Middle frontal gyrus (tissue), 1 donor: ENCODE measurements around the gene IQGAP3.

ENCODE experiments used
- DNase-seq: peaks from one replicate; pipeline ENCODE4 v3.0.0-alpha.2; 2015; ENCODE audit warnings: low spot score; ENCODE audit errors: extremely low spot score

IQGAP3 gene

GRCh38 chr1:156544592-156545102 is 27.7 kb downstream of the IQGAP3 start:
- DNase-seq, result no peak

GRCh38 chr1:156543066-156543465 is 29.3 kb downstream of the IQGAP3 start:
- no peak for DNase-seq

- no peak for DNase-seq
Measured at GRCh38 chr1:156540955-156541354, 31.4 kb downstream of the IQGAP3 start.

GRCh38 chr1:156539818-156540355 is 32.5 kb downstream of the IQGAP3 start:
- no peak for DNase-seq

GRCh38 chr1:156538711-156539440 is 33.5 kb downstream of the IQGAP3 start:
- no peak for DNase-seq

GRCh38 chr1:156537027-156537426 is 35.3 kb downstream of the IQGAP3 start:
- DNase-seq, result no peak

GRCh38 chr1:156534424-156535060 is 37.8 kb downstream of the IQGAP3 start:
- DNase-seq, result no peak

- DNase-seq, result no peak
Measured at GRCh38 chr1:156533568-156534220, 38.7 kb downstream of the IQGAP3 start.

GRCh38 chr1:156532374-156532773 is 40.0 kb downstream of the IQGAP3 start:
- DNase-seq, result no peak

- no peak for DNase-seq
Measured at GRCh38 chr1:156530006-156530405, 42.4 kb downstream of the IQGAP3 start.

- no peak for DNase-seq
Measured at GRCh38 chr1:156528875-156529425, 43.4 kb downstream of the IQGAP3 start.

- DNase-seq, result no peak
Measured at GRCh38 chr1:156528231-156528630, 44.1 kb downstream of the IQGAP3 start.

GRCh38 chr1:156527584-156527983 is 44.8 kb downstream of the IQGAP3 start:
- DNase-seq, result no peak

- DNase-seq, result no peak
Measured at GRCh38 chr1:156525856-156526489, 46.4 kb downstream of the IQGAP3 start.

- DNase-seq, result no peak
Measured at GRCh38 chr1:156525071-156525501, 47.3 kb downstream of the IQGAP3 start.

GRCh38 chr1:156524481-156524869 is 47.9 kb downstream of the IQGAP3 start:
- DNase-seq, result no peak

GRCh38 chr1:156523801-156524480 is 48.4 kb downstream of the IQGAP3 start:
- DNase-seq, result no peak

- no peak for DNase-seq
Measured at GRCh38 chr1:156522443-156522970, 49.9 kb downstream of the IQGAP3 start.

GRCh38 chr1:156517748-156518147 is 54.6 kb downstream of the IQGAP3 start:
- DNase-seq, result no peak

- no peak for DNase-seq
Measured at GRCh38 chr1:156516821-156517220, 55.5 kb downstream of the IQGAP3 start.
